Astrocyte (in vitro differentiated cells and primary cell): Measurements from ENCODE around the gene PIK3R2. TPM values are rescaled to one million over a fixed set of nuclear protein-coding genes. Genes with fewer than 3 reads are reported as not detected.

ENCODE experiments used
- DNase-seq: peaks from one replicate; pipeline ENCODE4 v3.0.0-alpha.2; 2010; ENCODE audit warnings: low read depth
- FAIRE-seq: peaks from 2 replicates; lab custom pipeline; 2011; peaks lifted over from hg19 to GRCh38; lab: Jason Lieb, UNC
- H2AFZ ChIP-seq: 2 replicates; pipeline ENCODE4 v1.6.0; 2012; ENCODE audit warnings: low read depth, low read length, inconsistent platforms
- H3K27ac ChIP-seq: 2 replicates; pipeline ENCODE4 v1.5.1; 2011; ENCODE audit warnings: low read depth, low read length, inconsistent platforms
- H3K27me3 ChIP-seq: 2 replicates; pipeline ENCODE4 v1.6.0; 2011; ENCODE audit warnings: low read length, inconsistent platforms; ENCODE audit not compliant: insufficient read depth
- H3K36me3 ChIP-seq: 2 replicates; pipeline ENCODE4 v1.5.1; 2011; ENCODE audit warnings: low read length, inconsistent platforms; ENCODE audit not compliant: insufficient read depth
- H3K4me1 ChIP-seq: 2 replicates; pipeline ENCODE4 v1.5.1; 2011; ENCODE audit warnings: low read length, inconsistent platforms; ENCODE audit not compliant: insufficient read depth
- H3K4me2 ChIP-seq: 2 replicates; pipeline ENCODE4 v1.6.0; 2012; ENCODE audit warnings: low read length, inconsistent platforms
- H3K4me3 ChIP-seq: 2 replicates; pipeline ENCODE4 v1.5.1; 2011; ENCODE audit warnings: low read depth, mild to moderate bottlenecking, low read length, inconsistent platforms; ENCODE audit not compliant: insufficient read depth
- H3K79me2 ChIP-seq: 2 replicates; pipeline ENCODE4 v1.6.0; 2012; ENCODE audit warnings: mild to moderate bottlenecking, low read length, inconsistent platforms; ENCODE audit not compliant: insufficient read depth
- H3K9ac ChIP-seq: 2 replicates; pipeline ENCODE4 v1.6.0; 2012; ENCODE audit warnings: mild to moderate bottlenecking, low read length, inconsistent platforms
- H3K9me3 ChIP-seq: 2 replicates; pipeline ENCODE4 v1.5.1; 2012; ENCODE audit warnings: low read depth, mild to moderate bottlenecking, low read length, inconsistent platforms; ENCODE audit not compliant: insufficient read depth
- H4K20me1 ChIP-seq: 2 replicates; pipeline ENCODE4 v1.6.0; 2012; ENCODE audit warnings: low read length, inconsistent platforms; ENCODE audit not compliant: insufficient read depth
- H3K27ac Mint-ChIP-seq: one replicate; pipeline ENCODE4 v1.8.0; 2021; ENCODE audit warnings: mild to moderate bottlenecking, mixed read lengths; ENCODE audit not compliant: unreplicated experiment
- H3K27me3 Mint-ChIP-seq: one replicate; pipeline ENCODE4 v1.8.0; 2021; ENCODE audit warnings: low read depth, mixed read lengths; ENCODE audit not compliant: unreplicated experiment
- H3K36me3 Mint-ChIP-seq: one replicate; pipeline ENCODE4 v1.8.0; 2021; ENCODE audit warnings: low read depth, mixed read lengths; ENCODE audit not compliant: unreplicated experiment
- H3K4me1 Mint-ChIP-seq: one replicate; pipeline ENCODE4 v1.8.0; 2021; ENCODE audit warnings: low read depth, mixed read lengths; ENCODE audit not compliant: unreplicated experiment
- H3K4me3 Mint-ChIP-seq: one replicate; pipeline ENCODE4 v1.8.0; 2021; ENCODE audit warnings: mild to moderate bottlenecking, moderate library complexity, mixed read lengths; ENCODE audit not compliant: unreplicated experiment
- H3K9me3 Mint-ChIP-seq: one replicate; pipeline ENCODE4 v1.8.0; 2021; ENCODE audit warnings: mild to moderate bottlenecking, mixed read lengths; ENCODE audit not compliant: unreplicated experiment
- CTCF ChIP-seq: IDR thresholded peaks from 2 replicates; pipeline ENCODE4 v1.5.1; 2011; ENCODE audit warnings: low read depth, mild to moderate bottlenecking, inconsistent platforms, low read length, moderate library complexity; ENCODE audit not compliant: insufficient read depth
- EZH2 ChIP-seq: IDR thresholded peaks from 2 replicates; pipeline ENCODE4 v1.6.1; 2012; ENCODE audit warnings: mild to moderate bottlenecking, low read length, inconsistent platforms; ENCODE audit not compliant: insufficient read depth
- total RNA-seq: library from RNA; stranded (reverse); gene quantifications from 2 replicates; pipeline ENCODE4 v1.2.1, GENCODE V29; 2021

The PIK3R2 gene
- total RNA-seq, 1 donor from 2014 or later = 58.4 TPM

GRCh38 chr19:18145391-18145999 is 7.5 kb upstream of the PIK3R2 start:
- H3K27me3 ChIP-seq = no peaks in the 10 kb centered on the region
- DNase-seq (no peak), FAIRE-seq (no peak)
- no peak overlapping the region for H3K27ac Mint-ChIP-seq
- peaks cover 3% of the 10 kb centered on the region for H3K9me3 Mint-ChIP-seq
- no peak overlapping the region for H3K4me3 Mint-ChIP-seq
- no peak overlapping the region for H3K9ac ChIP-seq
- H3K4me3 ChIP-seq = no peak overlapping the region
- peaks cover 22% of the 10 kb centered on the region for H3K36me3 Mint-ChIP-seq
- H3K4me1 ChIP-seq = no peaks in the 10 kb centered on the region
- H3K4me2 ChIP-seq = no peak overlapping the region
- H4K20me1 ChIP-seq = no peaks in the 10 kb centered on the region
- no peak overlapping the region for H2AFZ ChIP-seq
- no peaks in the 10 kb centered on the region for H3K9me3 ChIP-seq
- H3K79me2 ChIP-seq = no peaks in the 10 kb centered on the region
- no peak for TF ChIP-seq CTCF
- TF ChIP-seq EZH2 = no peak
- no peak overlapping the region for H3K27ac ChIP-seq
- no peaks in the 10 kb centered on the region for H3K4me1 Mint-ChIP-seq
- H3K27me3 Mint-ChIP-seq = no peaks in the 10 kb centered on the region
- no peaks in the 10 kb centered on the region for H3K36me3 ChIP-seq

DNA sequence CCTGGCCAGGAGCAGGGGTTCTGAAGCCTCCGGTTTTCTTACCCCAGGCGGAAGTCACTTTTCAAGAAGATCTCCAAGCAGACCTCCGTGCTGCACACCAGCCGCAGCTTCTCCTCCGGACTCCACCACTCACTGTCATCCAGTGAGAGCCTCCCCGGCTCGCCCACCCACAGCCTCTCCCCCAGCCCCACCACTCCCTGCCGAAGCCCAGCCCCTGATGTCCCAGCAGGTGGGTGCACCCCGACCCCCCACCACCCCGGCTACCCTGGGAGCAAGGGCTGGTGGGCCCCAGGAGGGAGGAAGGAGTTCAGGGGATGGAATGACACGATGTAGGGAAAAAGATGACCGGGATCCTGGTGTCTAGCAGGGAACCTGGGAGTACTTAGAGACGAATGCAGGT is 5.6 kb upstream of the PIK3R2 start:
- Histone ChIP-seq H3K79me2 (no peaks in the 10 kb centered on the region), H2AFZ (no peak overlapping the region), H3K36me3 (no peaks in the 10 kb centered on the region), H3K27ac (no peak overlapping the region), H3K9me3 (no peaks in the 10 kb centered on the region), H4K20me1 (no peaks in the 10 kb centered on the region), H3K4me2 (no peak overlapping the region), H3K4me1 (peaks cover 3% of the 10 kb centered on the region), H3K9ac (no peak overlapping the region), H3K4me3 (no peak overlapping the region), H3K27me3 (no peaks in the 10 kb centered on the region)
- DNase-seq = no peak
- Mint-ChIP-seq H3K4me3 (no peak overlapping the region), H3K27ac (no peak overlapping the region), H3K36me3 (peaks cover 17% of the 10 kb centered on the region), H3K27me3 (no peaks in the 10 kb centered on the region), H3K9me3 (no peaks in the 10 kb centered on the region), H3K4me1 (no peaks in the 10 kb centered on the region)
- FAIRE-seq = no peak
- TF ChIP-seq EZH2 (no peak), CTCF (no peak)

- Histone ChIP-seq H3K9me3 (no peaks in the 10 kb centered on the region), H3K27me3 (no peaks in the 10 kb centered on the region), H2AFZ (no peak overlapping the region), H4K20me1 (peaks cover 10% of the 10 kb centered on the region), H3K79me2 (peaks cover 14% of the 10 kb centered on the region), H3K4me3 (no peak overlapping the region), H3K4me1 (peaks cover 12% of the 10 kb centered on the region), H3K36me3 (no peaks in the 10 kb centered on the region), H3K9ac (no peak overlapping the region), H3K4me2 (no peak overlapping the region), H3K27ac (no peak overlapping the region)
- Mint-ChIP-seq H3K4me1 (peaks cover 3% of the 10 kb centered on the region), H3K36me3 (peaks cover 14% of the 10 kb centered on the region), H3K27ac (no peak overlapping the region), H3K9me3 (no peaks in the 10 kb centered on the region), H3K27me3 (no peaks in the 10 kb centered on the region), H3K4me3 (no peak overlapping the region)
- FAIRE-seq (no peak), DNase-seq (no peak)
- TF ChIP-seq CTCF (no peak), EZH2 (no peak)
Measured at GRCh38 chr19:18149596-18149975, 3.4 kb upstream of the PIK3R2 start.
